ENCODE measurements around the gene ZNF273. TPM values are rescaled to one million over a fixed set of nuclear protein-coding genes. Genes with fewer than 3 reads are reported as not detected.
A peak's percentile ranks its signal among the peaks of the same experiment; 100 is the strongest.

ZNF273 gene
- polyA plus RNA-seq, 6 donors from 2014 or later = 10.0 to 18.0 (median 12.6) TPM

DNA sequence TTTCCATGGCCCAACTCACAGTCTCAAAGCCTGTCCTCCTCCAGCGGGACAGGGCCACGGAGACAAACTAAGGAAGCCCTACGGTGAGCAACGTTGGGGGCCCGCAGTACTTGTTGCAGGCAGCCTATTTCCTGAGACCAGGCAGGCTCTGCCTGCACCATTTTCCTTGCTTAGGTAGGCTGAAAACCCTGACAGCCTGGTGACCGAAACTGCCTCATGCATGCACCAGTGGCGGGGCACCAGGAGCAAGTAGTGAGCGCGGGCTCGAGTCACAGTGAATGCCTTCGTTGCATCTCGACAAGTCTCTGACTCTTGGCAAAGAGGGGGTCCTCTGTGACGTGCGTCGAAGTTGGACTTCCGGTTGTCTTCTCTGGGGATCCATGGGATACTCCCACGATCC is 23.3 kb upstream of the ZNF273 start:
- Mint-ChIP-seq H3K27ac (no peak overlapping the region), H3K4me3 (no peak overlapping the region), H3K4me1 (peaks cover 4 to 20% (median 19%) of the 10 kb centered on the region in 3 donors), H3K27me3 (peaks cover 40 to 70% (median 55%) of the 10 kb centered on the region in 3 donors), H3K9me3 (peaks cover 0 to 23% (median 12%) of the 10 kb centered on the region in 7 donors), H3K36me3 (peaks cover 8 to 33% of the 10 kb centered on the region in 2 donors)
- DNase-seq = no peak
- no peak for ATAC-seq (ENCODE audit: low read depth in 2 of 2)

DNA sequence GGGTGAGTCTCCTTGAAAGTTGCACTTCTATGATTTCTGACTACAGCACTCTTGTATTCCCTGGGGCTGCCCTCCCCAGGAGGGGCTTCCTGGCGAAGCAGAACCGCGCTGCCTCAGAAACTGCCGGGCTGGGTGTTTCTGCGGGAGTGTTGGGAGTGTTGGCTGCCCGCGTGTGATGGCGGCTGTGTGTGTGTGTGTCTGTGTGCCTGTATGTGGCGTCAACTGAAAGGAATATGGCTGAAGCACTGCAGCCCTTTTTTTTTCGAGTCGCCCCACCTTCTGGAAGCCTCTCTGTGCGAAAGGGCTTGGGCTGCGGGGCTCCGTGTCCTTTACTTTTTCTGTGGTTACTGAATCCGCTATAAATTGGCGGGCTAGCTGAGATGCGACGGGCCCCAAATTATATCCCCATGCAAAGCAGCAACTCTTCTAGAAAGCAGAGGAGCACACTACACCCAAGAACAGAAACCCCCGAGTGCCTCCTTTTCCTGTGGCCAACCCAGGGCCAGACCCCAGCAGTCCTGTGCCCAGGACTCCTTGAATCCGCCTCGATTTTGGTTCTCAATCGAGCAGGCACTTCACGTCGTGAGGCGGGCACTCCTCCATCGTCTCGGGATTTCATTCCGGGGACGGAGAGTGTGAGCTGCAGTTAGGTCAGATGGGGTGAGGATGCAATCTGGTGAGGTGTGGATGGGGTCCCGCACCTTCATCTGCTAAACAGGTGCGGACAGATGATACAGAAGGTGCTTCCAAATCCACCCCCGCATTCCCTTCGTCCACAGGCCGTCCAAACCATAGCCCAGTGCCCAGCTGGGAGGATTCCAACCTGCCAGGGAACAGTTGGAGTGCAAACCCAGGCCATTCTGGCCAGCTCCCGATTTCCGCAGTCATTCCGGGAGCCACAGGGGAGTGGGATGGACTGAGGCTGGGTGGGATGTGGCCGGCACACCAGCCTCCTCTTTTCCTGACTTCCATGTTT is 22.5 kb upstream of the ZNF273 start:
- Mint-ChIP-seq H3K9me3 (peaks cover 0 to 23% (median 12%) of the 10 kb centered on the region in 7 donors), H3K27ac (no peak overlapping the region), H3K27me3 (peaks cover 47 to 78% (median 64%) of the 10 kb centered on the region in 3 donors), H3K4me1 (peaks cover 4 to 20% (median 19%) of the 10 kb centered on the region in 3 donors), H3K4me3 (peak overlapping the region in 2 of 8 donors; percentile 8 to 56), H3K36me3 (peaks cover 8 to 38% of the 10 kb centered on the region in 2 donors)
- ATAC-seq (ENCODE audit: low read depth in 2 of 2) (no peak), DNase-seq (no peak)

DNA sequence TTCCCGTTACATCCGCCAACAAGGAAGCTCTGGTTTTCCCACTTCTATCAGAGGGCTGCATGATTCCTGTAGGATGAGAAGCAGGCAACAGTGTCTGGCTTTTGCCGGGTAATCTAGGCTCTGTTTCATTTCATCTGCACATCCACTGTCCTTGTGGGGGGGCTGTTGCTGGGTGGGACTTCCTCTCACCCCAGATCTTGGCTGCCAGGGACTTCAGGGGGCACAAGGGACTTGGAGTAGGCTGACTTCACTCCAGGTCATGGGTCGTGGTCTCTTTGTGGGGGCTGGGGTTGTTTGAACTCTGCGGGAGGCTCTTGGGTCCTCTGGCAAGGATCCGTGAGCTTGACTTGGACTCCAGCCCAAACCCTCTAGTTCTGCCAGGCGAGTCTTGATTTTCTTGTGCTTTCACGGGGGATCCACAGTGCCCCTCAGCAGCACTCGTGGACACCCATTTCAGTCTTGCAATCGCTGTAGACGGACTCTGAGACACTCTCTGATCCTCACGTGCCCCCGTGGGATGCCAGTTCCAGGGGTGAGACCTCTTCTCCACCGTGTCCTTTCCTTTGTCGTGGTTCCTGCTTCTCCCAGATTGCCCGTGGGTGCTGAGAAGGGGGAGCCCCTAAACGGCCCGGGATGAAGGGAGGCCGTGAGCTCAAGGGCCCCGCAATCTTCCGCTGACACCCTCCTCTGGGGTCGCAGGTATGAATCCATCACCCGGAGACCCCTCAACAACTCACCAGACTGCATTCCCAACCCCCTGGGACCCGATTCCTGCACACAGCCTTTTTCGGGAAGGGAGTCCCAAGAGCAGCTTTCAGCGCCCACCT is 21.4 kb upstream of the ZNF273 start:
- Mint-ChIP-seq H3K36me3 (peaks cover 8 to 37% of the 10 kb centered on the region in 2 donors), H3K27ac (peak overlapping the region in 2 of 6 donors; percentile 52 to 60), H3K27me3 (peaks cover 57 to 84% (median 74%) of the 10 kb centered on the region in 3 donors), H3K4me3 (peak overlapping the region in 5 of 8 donors; percentile 19 to 80 (median 45)), H3K9me3 (peaks cover 0 to 23% (median 12%) of the 10 kb centered on the region in 7 donors), H3K4me1 (peaks cover 4 to 20% (median 19%) of the 10 kb centered on the region in 3 donors)
- no peak for ATAC-seq (ENCODE audit: low read depth in 2 of 2)
- DNase-seq = no peak

- Mint-ChIP-seq H3K27me3 (peaks cover 57 to 84% (median 74%) of the 10 kb centered on the region in 3 donors), H3K9me3 (peaks cover 0 to 23% (median 12%) of the 10 kb centered on the region in 7 donors), H3K4me3 (peak overlapping the region; percentile 31 to 89 (median 78)), H3K4me1 (peaks cover under 1 to 15% (median 13%) of the 10 kb centered on the region in 3 donors), H3K27ac (peak overlapping the region in 2 of 6 donors; percentile 60 to 64), H3K36me3 (peaks cover 8 to 28% of the 10 kb centered on the region in 2 donors)
- ATAC-seq (ENCODE audit: low read depth in 2 of 2) (peak; percentile 37 to 54), DNase-seq (no peak)
Observed at GRCh38 chr7:64882341-64883112, 20.5 kb upstream of the ZNF273 start.

DNA sequence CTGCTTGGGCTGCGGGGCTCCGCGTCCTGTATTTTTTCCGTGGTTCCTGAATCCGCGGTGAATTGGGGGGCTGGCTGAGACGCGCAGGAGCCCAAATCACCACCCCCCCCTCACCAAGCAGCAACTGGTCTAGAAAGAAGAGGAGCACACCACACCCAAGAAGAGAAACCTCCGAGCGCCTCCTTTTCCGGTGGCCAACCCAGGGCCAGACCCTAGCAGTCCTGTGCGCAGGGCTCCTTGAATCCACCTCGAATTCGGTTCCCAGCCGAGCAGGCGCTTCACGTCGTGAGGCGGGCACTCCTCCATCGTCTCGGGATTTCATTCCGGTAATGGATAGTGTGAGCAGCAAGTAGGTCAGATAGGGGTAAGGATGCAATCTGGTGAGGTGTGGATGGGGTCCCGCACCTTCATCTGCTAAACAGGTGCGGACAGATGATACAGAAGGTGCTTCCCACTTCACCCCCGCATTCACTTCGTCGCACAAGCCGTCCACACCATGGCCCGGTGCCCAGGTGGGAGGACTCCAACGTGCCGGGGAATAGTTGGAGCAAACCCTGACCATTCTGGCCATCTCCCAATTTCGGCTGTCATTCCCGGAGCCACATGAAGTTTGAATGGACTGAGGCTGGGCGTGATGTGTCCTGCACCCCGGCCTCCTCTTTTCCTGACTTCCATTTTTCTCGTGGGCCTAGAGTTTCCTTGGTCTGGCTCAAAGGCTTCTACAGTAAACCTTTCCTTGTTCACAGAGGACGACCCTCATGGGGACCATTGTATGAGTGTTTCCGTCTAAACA is 19.8 kb upstream of the ZNF273 start:
- Mint-ChIP-seq H3K36me3 (peaks cover 8 to 28% of the 10 kb centered on the region in 2 donors), H3K4me3 (peak overlapping the region in 7 of 8 donors; percentile 33 to 89 (median 78)), H3K9me3 (peaks cover 0 to 19% (median 11%) of the 10 kb centered on the region in 7 donors), H3K4me1 (peaks cover 5 to 15% (median 14%) of the 10 kb centered on the region in 3 donors), H3K27ac (no peak overlapping the region), H3K27me3 (peaks cover 58 to 82% (median 80%) of the 10 kb centered on the region in 3 donors)
- DNase-seq = no peak
- no peak for ATAC-seq (ENCODE audit: low read depth in 2 of 2)

DNA sequence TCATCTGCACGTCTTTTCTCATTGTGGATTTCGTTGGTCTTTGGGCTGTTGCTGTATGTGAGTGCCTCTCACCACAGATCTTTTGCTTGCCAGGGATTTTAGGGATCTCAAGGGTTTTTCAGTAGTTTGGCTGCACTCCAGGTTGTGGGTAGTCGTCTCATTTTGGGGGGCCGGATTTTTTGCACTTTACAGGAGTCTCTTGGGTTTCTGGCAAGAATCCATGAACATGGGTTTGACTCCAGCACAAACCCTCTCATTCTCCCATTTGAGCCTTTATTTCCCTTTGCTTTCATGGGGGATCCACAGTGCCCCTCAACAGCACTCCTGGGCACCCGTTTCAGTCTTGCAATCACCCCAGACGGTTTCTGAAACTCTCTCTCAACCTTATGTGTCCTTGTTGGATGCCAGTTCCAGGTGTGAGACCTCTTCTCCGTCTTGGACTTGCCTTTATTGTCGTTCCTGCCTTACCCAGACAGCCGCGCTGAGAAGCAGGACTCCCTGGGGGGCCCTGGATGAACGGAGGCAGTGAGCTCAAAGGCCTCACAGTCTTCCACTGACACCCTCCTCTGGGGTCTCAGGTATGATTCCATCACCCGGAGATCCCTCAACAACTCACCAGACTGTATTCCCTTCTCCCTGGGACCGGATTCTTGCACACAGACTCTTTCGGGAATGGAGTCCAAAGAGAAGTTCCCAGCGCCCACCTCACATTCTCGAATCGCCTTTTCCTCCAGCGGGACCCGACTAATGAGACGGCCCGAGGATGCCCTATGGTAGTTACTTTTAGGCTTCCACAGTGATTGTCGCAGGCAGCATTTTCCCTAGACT is 18.8 kb upstream of the ZNF273 start:
- no peak for ATAC-seq (ENCODE audit: low read depth in 2 of 2)
- peak overlapping the region in 2 of 8 donors; percentile 33 to 57 for H3K4me3 Mint-ChIP-seq
- no peak overlapping the region for H3K27ac Mint-ChIP-seq
- peaks cover 55 to 82% (median 76%) of the 10 kb centered on the region in 3 donors for H3K27me3 Mint-ChIP-seq
- peaks cover 0 to 12% (median 6%) of the 10 kb centered on the region in 7 donors for H3K9me3 Mint-ChIP-seq
- H3K36me3 Mint-ChIP-seq = peaks cover 8 to 22% of the 10 kb centered on the region in 2 donors
- no peak for DNase-seq
- peaks cover 11 to 21% (median 20%) of the 10 kb centered on the region in 3 donors for H3K4me1 Mint-ChIP-seq

DNA sequence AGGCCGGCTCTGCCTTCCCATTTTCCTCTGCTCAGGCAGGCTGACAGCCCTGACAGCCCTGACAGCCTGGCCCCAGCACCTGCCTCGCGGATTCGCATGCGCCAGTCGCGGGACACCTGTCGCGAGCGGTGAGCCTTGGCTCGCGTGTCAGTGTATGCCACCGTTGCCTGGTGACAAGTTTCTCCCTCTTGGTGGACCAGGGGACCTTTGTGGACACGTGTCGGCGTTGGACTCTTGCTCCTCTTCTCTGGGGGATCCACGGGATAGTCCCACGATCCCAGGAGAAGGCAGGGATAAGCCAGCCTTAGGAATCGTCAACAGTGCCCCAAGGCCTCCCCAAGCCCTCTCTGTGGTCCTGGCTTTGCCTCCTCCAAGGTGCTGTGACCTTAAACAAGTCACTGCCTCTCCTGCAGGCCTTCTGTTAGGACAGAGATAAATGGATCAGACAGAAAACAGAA is 18.1 kb upstream of the ZNF273 start:
- DNase-seq (no peak), ATAC-seq (ENCODE audit: low read depth in 2 of 2) (no peak)
- peaks cover 0 to 12% (median 6%) of the 10 kb centered on the region in 7 donors for H3K9me3 Mint-ChIP-seq
- peaks cover 8 to 22% of the 10 kb centered on the region in 2 donors for H3K36me3 Mint-ChIP-seq
- H3K27ac Mint-ChIP-seq = no peak overlapping the region
- H3K27me3 Mint-ChIP-seq = peaks cover 53 to 85% (median 79%) of the 10 kb centered on the region in 3 donors
- H3K4me3 Mint-ChIP-seq = no peak overlapping the region
- peaks cover 11 to 21% (median 20%) of the 10 kb centered on the region in 3 donors for H3K4me1 Mint-ChIP-seq

GRCh38 chr7:64885520-64886240 is 17.4 kb upstream of the ZNF273 start:
- peaks cover 11 to 22% (median 21%) of the 10 kb centered on the region in 3 donors for H3K4me1 Mint-ChIP-seq
- no peak overlapping the region for H3K27ac Mint-ChIP-seq
- H3K4me3 Mint-ChIP-seq = peak overlapping the region in 2 of 8 donors; percentile 6 to 11
- peaks cover 57 to 89% (median 87%) of the 10 kb centered on the region in 3 donors for H3K27me3 Mint-ChIP-seq
- H3K9me3 Mint-ChIP-seq = peaks cover 0 to 9% (median 6%) of the 10 kb centered on the region in 7 donors
- ATAC-seq (ENCODE audit: low read depth in 2 of 2) (no peak), DNase-seq (no peak)
- peaks cover 8 to 22% of the 10 kb centered on the region in 2 donors for H3K36me3 Mint-ChIP-seq

DNA sequence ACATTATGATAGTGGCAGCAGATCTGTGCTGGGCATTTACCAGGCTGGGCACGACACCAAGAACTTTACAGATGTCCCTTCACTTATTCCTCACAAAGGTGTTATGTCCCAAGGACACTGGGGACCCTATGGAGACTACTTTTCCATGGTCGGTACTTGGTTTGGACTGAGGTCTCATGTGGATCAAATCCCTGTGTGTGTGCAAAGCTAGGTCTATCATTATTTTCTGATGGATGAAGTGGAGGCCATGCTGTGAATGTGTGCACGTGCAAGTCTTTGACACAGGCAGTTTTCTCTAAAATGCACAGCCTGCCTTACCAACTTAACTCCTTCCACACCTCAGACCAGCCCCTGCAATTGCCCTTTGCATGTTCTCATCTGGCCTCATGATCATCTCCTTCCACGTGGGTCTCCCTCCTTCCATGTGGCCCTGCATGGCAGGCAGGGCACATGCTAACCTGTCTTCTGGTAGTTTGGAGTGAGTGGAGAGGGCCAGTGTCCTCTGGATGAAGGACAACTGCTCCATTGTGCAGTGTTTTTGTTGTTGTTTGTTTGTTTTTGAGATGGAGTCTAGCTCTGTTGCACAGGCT is 16.0 kb upstream of the ZNF273 start:
- Mint-ChIP-seq H3K36me3 (peaks cover 8 to 22% of the 10 kb centered on the region in 2 donors), H3K27me3 (peaks cover 60 to 82% (median 81%) of the 10 kb centered on the region in 3 donors), H3K9me3 (peaks cover 0 to 6% (median 3%) of the 10 kb centered on the region in 7 donors), H3K4me1 (peaks cover 11 to 22% (median 21%) of the 10 kb centered on the region in 3 donors), H3K4me3 (peak overlapping the region in 4 of 8 donors; percentile 12 to 79 (median 25)), H3K27ac (no peak overlapping the region)
- DNase-seq = no peak
- no peak for ATAC-seq (ENCODE audit: low read depth in 2 of 2)
